Glomerular endothelial cell (primary cell): ENCODE data around the gene ATR. TPM values are rescaled to one million over a fixed set of nuclear protein-coding genes. Genes with fewer than 3 reads are reported as not detected.
A peak's percentile ranks its signal among the peaks of the same experiment; 100 is the strongest.
"Not testable (repeated sequence)": the region's sequence is repeated elsewhere in the genome, so short reads cannot be mapped to it uniquely, and the experiment has no call there.

Source experiments
- DNase-seq: peaks from one replicate; pipeline ENCODE4 v3.0.0-alpha.2; 2011; ENCODE audit warnings: low read depth, low spot score; ENCODE audit errors: extremely low read depth
- total RNA-seq: library from RNA; depleted of rRNA; stranded (reverse); fragments of >200 nt; gene quantifications from 2 replicates; pipeline ENCODE4 v1.2.3, GENCODE V29; 2015

The ATR gene
- total RNA-seq, 1 donor from 2014 or later = 19.5 TPM

DNA sequence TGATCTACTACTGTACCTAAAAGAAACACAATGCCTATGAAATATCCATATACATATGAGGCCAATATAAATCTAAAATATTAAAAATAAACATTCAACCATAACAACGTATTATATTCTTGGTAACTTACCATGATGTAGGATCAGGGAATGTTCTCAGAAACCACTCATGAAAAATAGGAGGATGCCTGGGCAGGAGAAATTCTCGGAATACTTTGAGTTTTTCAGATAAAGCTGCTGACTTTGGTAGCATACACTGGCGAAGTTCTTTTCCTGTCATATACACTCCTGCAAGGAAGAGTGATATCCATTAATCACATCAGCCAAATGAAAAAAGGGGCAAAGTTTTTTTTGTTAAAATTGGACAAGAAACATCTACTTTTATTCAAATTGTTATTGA is 119.4 kb downstream of the ATR start:
- no peak for DNase-seq

DNA sequence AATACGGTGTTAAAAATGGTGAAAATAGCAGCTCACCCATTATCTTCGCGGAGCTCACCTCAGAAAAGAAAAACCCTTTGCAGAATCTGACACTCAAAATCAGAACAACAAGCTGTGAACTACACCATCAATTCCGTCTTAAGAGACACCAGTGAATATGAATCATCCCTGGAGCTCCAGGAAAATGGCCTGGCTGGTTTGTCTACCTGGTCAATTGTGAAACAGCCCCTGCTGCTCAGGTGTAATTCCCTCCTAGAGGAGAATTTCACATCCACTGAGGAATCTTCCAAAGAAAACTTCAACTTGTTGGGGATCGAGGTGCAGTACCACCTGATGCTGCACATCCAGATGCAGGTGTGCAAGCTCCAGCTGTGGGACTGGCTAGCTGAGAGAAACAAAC is 127.7 kb downstream of the ATR start:
- DNase-seq = no peak

DNA sequence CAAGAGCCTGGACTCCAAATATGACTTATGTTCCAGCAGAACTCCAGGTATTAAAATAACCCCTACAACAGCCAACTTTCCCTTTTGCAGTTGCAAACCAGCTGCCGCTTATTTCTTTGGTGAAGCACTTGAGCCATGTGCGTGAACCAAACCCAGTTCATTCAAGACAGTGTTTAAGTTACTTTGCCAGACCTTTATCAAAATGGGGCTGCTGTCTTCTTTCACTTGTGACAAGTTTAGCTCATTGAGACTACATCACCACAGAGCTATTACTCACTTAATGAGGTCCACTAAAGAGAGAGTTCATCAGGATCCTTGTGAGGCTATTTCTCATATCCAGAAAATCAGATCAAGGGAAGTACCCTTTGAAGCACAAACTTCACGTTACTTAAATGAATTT is 128.3 kb downstream of the ATR start:
- DNase-seq = no peak

DNA sequence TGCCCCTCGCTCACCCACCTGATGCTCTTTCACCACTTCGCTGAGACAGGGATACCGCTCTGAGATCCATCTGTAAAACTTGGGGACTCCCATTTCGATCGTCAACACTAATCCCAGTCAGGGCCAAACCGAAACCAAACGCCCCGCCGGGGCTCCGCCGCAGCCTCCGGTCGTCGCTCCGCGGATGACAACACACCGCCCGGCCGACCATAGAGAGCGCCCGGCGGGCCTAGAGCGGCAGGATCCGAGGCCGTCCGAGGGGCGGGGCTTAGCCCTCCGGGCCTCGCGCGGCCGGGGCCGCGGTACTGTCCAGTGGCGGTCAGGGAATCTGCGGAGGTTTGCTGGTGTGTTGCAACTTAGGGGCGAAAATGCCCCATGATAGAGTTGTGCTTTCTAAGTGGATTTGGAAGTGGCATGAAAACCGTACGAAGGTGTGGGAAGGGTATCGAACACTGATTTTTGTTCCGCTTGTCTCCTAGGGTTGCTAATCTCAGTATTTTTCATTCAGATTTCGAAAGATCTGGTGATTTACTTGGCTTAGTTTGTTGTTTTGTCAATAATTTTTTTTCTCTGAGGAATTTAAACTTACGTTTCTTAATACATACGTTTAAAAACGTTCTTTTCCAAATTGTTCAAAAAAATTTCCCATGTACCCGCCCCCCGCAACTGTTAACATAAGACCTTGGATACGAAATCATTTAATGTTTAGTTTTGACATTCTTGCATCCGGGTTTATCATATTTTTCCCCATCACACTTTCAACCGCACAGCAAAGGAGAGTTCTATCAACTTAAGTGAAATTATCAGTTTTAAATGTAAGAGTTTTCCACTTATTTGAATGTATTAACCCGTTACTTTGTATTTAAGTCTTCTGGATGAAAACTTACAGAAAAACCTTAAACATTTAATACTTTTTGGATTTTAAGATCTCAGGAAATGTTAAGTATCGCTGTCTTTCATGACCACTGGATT is 130.4 kb downstream of the ATR start, which contains the start of gene XRN1:
TSS of gene XRN1 (minus strand) at position 186 of the 972 bp plus-strand sequence. CDS start at position 93, 93 bp downstream.
- peak; percentile 62 for DNase-seq

DNA sequence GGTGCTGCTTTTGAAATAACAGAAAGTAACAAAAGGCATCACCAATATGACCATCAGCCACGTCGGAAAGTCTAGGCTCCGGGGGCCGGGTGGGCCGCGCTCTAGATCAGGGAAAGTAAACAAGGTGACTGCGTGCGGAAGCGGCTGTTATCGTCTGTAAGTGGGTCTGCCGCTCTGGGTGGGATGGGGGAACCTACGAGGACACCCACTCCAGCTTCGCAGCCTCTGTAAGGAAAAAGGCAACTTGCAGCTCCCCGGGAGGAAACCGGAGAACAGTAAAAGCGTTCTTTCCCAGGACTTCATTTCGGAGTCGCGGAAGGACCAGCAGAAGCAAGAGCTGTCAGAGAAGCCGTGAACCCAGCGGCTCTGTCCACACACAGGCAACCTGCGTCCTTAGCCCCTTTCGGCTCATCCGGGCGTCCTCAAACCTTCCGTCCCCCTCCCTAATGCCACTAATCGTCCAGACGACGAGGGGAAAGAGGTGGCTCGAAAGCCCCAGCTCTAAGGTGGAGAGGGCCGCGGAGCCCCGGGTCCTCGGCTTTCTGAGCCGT is 131.2 kb downstream of the ATR start:
- DNase-seq = no peak

DNA sequence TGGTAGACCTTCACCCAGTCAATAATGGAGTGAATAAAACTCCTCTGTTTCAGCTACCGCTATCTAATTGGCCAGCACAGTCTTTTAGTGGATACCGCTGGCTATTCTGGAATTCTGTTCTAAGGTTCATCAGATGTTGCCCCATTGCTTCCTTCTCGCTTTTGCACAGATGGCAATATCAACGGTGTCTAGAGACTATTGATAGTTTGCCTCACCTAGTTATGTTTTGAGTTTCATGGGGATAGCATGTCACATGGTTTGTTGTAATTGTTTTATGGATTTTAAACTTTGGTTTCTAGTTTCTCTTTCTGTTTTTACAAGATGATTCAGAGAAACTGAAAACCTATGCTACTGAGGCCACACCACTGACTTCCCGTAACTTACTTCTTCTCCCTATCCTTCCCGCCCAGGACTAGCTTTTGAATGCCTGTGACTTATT is 132.7 kb downstream of the ATR start:
- no peak for DNase-seq

DNA sequence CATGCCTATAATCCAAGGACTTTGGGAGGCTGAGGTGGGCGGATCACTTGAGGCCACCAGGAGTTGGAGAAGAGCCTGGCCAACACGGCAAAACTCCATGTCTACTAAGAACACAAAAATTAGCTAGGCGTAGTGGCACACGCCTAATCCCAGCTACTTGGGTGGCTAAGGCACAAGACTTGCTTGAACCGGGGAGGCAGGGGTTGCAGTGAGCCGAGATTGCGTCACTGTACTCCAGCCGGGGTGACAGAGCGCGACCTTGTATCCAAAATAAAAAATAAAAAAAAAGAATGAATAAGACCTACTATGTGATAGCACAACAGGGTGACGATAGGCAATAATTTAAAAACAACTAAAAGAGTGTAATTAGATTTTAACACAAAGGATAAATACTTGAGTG is 134.2 kb downstream of the ATR start:
- no peak for DNase-seq

DNA sequence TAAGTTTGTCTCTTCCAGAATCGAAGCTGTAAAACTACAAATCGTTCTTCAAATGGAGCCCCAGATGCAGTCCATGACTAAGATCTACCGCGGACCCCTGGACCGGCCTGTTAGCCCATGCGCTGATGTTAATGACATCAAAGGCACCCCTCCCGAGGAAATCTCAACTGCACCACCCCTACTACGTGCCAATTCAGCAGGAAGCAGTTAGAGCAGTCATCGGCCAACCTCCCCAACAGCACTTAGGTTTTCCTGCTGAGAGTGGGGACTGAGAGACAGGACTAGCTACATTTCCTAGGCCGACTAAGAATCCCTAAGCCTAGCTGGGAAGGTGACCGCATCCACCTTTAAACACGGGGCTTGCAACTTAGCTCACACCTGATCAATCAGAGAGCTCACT is 135.5 kb downstream of the ATR start:
- DNase-seq = not testable (repeated sequence)

DNA sequence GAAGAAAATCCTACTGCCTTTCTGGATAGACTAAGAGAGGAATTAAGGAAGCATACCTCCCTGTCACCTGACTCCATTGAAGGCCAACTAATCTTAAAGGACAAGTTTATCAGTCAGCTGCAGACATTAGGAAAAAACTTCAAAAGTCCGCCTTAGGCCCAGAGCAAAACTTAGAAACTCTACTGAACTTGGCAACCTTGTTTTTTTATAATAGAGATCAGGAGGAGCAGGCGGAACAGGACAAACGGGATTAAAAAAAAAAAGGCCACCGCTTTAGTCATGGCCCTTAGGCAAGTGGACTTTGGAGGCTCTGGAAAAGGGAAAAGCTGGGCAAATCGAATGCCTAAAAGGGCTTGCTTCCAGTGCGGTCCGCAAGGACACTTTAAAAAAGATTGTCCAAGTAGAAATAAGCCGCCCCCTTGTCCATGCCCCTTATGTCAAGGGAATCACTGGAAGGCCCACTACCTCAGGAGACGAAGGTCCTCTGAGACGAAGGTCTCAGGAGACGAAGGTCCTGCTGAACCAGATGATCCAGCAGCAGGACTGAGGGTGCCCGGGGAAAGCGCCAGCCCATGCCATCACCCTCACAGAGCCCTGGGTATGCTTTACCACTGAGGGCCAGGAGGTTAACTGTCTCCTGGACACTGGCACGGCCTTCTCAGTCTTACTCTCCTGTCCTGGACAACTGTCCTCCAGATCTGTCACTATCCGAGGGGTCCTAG is 138.9 kb downstream of the ATR start:
- not testable (repeated sequence) for DNase-seq

DNA sequence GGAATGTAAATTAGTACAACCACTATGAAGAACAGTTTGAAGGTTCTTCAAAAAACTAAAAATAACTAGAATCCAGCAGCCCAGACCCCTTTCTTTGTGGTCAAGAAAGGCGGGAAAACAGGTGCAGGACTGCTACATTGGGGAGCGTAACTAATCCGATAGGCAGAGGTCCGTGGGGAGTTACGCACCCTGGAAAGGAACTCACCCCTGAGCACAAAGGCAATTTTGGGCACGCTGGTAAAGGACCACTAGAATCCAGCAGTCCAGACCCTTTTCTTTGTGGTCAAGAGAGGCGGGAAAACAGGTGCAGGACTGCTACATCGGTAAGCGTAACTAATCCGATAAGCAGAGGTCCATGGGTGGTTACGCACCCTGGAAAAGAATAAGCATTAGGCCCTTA is 140.4 kb downstream of the ATR start:
- not testable (repeated sequence) for DNase-seq

DNA sequence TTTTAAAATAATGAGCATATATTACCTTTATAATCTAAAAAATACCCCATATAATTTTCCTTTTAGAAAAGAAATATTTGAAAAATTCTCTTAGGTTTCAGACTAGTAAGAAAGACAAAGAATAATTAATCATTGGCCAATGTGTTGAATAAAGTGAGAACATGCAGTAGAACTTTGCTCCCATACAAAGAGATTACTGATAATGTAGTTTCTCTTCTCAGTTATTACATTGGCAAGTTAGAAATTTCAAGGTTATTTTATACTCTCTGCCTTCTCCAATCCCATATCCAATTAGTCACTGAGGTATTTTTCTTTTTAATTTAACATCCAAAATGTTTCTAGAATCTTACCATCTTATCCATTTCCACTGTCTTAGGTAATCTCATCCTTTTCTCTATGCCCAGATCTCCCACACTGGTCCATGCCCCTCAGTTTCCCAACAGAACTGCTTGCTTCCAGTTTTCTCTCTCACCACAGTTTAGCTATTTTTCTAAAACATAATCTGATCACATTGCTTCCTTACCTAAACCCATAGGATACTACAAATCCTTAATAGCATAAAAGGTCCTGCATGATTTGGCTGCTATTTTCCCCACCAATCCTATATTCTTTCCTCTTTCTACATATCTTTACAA is 141.5 kb downstream of the ATR start:
- DNase-seq = no peak

DNA sequence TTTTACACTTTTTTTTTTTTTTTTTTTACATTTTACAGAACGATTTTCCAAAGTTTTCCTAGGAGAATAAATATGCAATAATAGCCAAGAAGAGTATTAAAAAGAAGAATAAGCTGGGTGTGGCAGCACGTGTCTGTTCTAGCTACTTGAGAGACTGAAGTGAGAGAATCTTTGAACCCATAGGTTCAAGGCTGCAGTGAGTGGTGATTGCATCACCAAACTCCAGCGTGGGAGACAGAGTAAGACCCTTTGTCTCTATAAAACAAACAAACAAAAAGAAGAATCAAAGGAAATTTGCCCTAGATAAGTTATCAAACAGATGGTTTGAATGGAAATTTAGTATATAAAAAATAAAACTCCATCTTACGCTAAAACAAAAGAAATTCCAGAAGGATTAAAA is 144.0 kb downstream of the ATR start:
- DNase-seq = no peak

DNA sequence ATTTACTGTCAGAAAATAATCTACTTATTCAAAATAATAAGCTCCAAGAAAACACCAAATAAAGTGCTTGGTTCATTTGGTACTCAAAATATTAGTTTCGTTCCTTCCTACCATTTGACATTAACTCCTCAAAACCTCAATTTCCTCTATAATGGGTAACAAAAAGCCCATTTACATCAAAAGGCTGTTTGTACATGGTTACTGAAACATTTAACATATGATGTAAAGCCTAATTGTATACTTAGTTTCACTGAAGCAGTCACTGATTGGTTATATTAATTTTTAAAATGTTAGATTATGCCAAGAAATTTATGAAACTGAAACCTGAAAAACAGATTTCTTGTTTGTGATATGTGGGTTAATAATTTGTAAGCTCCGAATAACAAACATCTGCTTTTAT is 145.4 kb downstream of the ATR start:
- DNase-seq = no peak

DNA sequence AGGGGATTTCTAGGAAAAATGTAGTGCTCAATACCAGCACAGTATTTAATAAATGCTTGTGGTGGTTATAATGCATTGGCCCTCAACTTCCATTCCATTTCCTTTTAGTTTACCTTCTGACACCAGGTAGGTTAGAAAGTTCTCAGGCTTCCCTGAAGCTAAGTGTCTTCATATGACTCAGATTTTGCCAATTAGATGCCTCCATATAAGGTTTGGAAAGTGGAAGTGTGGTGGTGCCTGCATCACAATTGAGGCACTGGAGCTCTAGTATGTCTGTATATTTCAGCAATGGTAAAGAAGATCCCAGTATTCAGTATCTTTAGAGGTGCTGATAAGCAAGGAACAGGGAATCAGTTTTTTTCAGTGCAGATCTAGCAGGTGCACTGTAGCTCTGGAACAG is 149.0 kb downstream of the ATR start:
- DNase-seq = no peak

DNA sequence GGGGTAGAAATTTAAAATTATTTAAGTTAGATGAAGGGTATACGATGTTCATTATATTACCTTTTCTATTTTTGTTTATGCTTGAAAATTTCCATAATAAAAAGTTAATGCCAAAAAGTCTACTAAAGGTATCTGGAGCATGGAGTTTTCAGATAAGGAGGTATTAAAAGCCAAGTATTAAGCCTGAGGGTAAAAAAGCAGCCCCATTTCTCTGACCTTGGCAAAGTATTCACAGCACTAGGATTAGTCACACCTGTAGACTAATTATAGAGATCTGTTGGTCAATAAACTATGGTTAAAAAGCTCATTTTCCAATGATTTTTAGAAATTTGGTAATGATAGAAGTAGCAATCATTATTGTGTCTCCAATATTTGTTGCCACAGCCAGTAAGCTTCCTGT is 153.8 kb downstream of the ATR start:
- no peak for DNase-seq

DNA sequence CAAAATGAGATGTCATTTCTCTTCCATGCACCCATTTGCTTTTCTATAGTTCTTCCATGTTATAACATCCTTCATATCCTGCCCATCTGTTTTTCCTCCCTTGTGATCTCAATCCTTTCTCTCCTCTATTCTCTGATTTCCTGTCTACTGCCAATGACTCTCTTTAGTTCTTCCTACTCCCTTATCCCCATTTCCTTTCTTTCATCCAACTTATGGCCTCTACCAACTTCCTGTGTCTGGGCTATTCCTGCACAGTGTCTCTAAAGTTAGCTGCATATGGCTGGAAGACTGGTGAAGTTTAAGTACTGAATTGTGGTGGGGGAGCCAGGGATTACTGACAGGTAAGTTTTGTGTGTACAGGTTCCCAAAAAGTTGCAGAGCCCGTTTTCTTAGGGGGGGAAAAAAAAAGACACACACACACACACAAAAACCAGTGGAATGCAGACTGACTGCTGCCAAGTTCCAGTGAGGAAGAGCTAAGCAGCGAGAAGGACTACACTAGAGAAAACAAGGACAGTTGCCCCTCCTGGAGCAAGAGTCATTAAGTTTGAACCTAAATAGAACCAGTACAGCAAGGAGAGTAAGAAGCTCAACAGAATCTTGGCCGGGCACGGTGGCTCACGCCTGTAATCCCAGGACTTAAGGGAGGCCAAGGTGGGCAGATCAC is 159.5 kb downstream of the ATR start:
- DNase-seq = no peak

DNA sequence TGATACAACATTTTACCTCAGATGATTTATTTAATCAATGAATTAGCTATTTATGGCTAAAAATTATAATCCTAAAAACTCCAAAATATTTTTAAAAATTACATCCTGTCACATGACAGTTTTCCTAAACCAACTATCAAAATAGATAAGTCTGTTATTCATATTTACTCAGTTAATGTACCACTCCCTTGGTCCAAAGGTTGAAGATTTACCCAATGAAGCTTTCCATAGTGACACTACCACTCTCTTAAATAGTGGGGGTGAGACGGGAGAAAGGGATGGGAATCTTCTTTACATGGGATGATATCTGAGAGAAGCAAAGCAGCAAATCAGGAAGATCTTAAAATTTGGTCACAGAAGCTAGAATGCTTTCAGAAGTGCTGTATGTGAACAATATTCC is 161.2 kb downstream of the ATR start:
- no peak for DNase-seq

DNA sequence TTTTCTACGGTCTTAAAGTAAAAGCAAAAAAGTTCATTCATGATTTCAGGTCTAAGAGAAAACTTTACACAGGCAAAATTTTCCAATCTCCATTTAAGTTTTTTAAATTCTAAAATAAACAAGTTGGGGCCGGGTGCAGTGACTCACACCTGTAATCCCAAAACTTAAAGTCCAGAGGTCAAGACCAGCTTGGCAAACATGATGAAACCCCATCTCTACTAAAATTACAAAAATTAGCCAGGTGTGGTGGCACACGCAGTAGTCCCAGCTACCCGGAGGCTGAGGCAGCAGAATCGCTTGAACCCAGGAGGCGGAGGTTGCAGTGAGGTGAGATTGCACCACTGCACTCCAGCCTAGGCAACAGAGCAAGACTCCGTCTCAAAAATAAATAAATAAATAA is 178.0 kb downstream of the ATR start:
- DNase-seq = not testable (repeated sequence)
